ENCODE measurements around the gene ADAMTS17. TPM values are rescaled to one million over a fixed set of nuclear protein-coding genes. Genes with fewer than 3 reads are reported as not detected.

Gene ADAMTS17
- total RNA-seq, 1 donor: 0.81 TPM

- DNase-seq (ENCODE audit: low read depth): no peak
- TF ChIP-seq CTCF (IDR thresholded peaks at IDR 0.05; ENCODE audit: insufficient read depth, low read length): no peak
- H3K4me3 ChIP-seq (ENCODE audit: low read depth, low read length): no peak overlapping the region
Observed at GRCh38 chr15:100285641-100286295, 56.0 kb downstream of the ADAMTS17 start.

GRCh38 chr15:100284701-100285100 lies 57.1 kb downstream of the ADAMTS17 start:
- no peak overlapping the region for H3K4me3 ChIP-seq (ENCODE audit: low read depth, low read length)
- no peak for DNase-seq (ENCODE audit: low read depth)
- TF ChIP-seq CTCF (IDR thresholded peaks at IDR 0.05; ENCODE audit: insufficient read depth, low read length): no peak

- TF ChIP-seq CTCF (IDR thresholded peaks at IDR 0.05; ENCODE audit: insufficient read depth, low read length): no peak
- H3K4me3 ChIP-seq (ENCODE audit: low read depth, low read length): no peak overlapping the region
- DNase-seq (ENCODE audit: low read depth): no peak
Observed at GRCh38 chr15:100284191-100284590, 57.6 kb downstream of the ADAMTS17 start.

GRCh38 chr15:100281096-100281917 lies 60.5 kb downstream of the ADAMTS17 start:
- TF ChIP-seq CTCF (IDR thresholded peaks at IDR 0.05; ENCODE audit: insufficient read depth, low read length): no peak
- DNase-seq (ENCODE audit: low read depth): no peak
- H3K4me3 ChIP-seq (ENCODE audit: low read depth, low read length): no peak overlapping the region

- DNase-seq (ENCODE audit: low read depth): no peak
- no peak for TF ChIP-seq CTCF (IDR thresholded peaks at IDR 0.05; ENCODE audit: insufficient read depth, low read length)
- H3K4me3 ChIP-seq (ENCODE audit: low read depth, low read length): no peak overlapping the region
Observed at GRCh38 chr15:100279849-100280248, 61.9 kb downstream of the ADAMTS17 start.

GRCh38 chr15:100279446-100279845 lies 62.3 kb downstream of the ADAMTS17 start:
- H3K4me3 ChIP-seq (ENCODE audit: low read depth, low read length): no peak overlapping the region
- DNase-seq (ENCODE audit: low read depth): no peak
- no peak for TF ChIP-seq CTCF (IDR thresholded peaks at IDR 0.05; ENCODE audit: insufficient read depth, low read length)
